Measurements from ENCODE around the gene SEH1L. TPM values are rescaled to one million over a fixed set of nuclear protein-coding genes. Genes with fewer than 3 reads are reported as not detected.

SEH1L gene
- 66.6 and 69.0 TPM in 2 replicates for total RNA-seq

DNA sequence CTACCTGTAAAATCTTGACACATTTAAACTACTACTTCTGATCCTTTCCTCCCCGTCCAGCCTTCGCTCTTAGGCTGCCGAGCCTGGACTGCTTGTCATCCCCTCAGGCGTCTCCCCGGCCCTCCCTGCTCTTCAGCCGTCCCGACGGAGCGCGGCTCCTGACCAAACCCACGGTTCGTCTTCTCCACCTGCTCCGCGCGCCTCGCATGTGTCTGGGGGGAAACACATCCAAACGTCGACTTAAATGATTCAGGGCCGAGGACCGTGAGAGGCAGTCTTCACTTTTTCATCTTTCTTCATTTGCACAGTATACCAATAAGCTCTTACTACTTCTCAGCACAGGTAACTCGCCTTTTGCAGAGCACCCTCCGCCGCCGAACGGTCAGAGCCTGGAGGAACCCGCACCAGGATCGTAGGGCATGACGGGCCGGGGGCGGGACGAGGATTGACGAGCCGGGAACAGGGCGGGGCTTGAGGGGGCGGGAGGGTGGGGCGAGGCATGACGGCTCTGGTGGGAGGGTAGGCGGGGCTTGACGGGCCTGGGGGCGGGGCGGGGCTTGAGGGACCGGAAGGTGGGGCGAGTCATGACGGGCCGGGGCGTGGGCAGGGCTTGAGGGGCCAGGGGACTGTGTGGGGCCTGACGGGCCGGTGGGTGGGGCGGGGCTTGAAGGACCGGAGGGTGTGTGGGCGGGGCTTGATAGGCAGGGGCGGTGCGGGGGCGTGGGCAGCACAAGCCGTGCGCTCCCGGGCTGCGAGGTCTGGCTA, at the start of gene SEH1L:
Gene SEH1L (plus strand): TSS at position 727 of the 765 bp plus-strand sequence. CDS start 111 bp downstream, outside the sequence.

DNA sequence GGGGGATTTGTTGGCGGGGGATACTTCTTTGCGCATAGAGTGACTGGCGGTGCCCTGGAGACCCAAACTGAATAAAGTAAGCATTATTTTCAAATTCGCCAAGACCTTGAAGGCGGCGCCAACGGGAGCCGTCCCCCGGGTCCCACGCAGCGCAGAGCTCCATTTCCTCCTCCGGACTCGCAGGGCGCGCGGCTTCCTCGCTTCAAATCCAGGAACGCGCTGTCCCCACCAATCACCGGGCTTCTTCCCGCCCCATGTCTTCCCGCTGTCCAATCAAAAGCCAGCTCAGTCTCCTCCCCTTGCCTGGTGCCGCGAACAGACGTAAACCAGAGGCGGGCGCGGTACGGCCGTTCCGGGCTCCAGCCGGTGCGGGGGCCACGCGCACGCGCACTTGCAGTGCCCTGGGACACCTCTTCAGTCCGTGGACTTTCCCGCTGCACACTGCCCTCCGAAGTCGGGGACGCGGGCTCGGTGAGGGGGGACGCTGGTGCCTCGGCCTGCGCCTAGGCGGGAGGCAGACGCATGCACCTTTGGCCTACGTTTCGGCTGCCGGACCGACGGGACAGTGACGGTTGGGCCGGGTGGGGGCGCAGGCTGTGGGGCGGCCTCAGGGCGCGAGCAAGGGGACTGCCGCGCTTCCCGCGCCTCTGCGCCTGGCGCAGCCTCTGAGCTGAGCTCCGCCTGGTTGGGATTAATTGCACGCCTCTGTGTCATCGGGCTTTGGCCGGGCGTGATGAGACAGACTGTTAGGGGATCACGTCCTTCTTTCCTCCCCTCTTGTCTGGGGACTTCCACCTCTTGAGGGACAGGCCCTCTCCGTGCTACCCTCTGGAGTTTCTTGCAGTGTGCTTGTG, 43.4 kb downstream of the SEH1L start, which contains the start of gene CEP192:
Gene CEP192 (plus strand): TSS at position 396 of the 854 bp plus-strand sequence. CDS start 8,063 bp downstream, outside the sequence.

Other genes with a start within 250 kb of the SEH1L start
- gene CEP76, start 245.3 kb upstream of the SEH1L start, total RNA-seq = 7.2 and 8.8 TPM in 2 replicates
- gene PSMG2, start 245.0 kb upstream of the SEH1L start, total RNA-seq = 35.8 and 41.8 TPM in 2 replicates
- gene PTPN2, start 63.8 kb upstream of the SEH1L start, total RNA-seq = 18.6 and 22.7 TPM in 2 replicates
- gene CEP192, start 43.4 kb downstream of the SEH1L start, total RNA-seq = 20.4 and 26.2 TPM in 2 replicates